AG08396 (cell line): ENCODE measurements around the gene POLR3E.
"Not testable (repeated sequence)": the region's sequence is repeated elsewhere in the genome, so short reads cannot be mapped to it uniquely, and the experiment has no call there.

Experiments
- DNase-seq: peaks from one replicate; pipeline ENCODE4 v3.0.0; 2012; ENCODE audit warnings: low spot score, mixed read lengths

POLR3E gene

DNA sequence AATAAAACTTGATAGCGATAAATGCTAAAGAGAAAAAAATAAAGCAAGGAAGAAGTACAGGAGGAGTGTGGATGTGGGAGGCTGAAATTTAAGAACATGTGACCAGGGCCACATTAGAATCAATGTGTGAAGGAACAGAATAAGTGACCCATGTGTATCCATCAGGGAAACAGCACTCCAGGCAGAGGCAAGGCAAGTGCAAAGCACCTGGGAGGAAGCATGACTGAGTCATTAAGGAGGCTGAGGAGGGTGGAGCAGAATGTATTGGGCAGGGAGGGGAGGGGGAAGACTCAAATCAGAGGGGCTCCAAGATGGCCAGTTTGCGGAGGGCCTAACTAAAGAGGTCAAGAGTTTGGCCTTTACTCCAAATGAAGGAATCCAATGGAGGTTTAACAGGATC, 69.2 kb downstream of the POLR3E start:
- DNase-seq, result no peak

GRCh38 chr16:22366889-22367288, 69.7 kb downstream of the POLR3E start:
- no peak for DNase-seq

DNA sequence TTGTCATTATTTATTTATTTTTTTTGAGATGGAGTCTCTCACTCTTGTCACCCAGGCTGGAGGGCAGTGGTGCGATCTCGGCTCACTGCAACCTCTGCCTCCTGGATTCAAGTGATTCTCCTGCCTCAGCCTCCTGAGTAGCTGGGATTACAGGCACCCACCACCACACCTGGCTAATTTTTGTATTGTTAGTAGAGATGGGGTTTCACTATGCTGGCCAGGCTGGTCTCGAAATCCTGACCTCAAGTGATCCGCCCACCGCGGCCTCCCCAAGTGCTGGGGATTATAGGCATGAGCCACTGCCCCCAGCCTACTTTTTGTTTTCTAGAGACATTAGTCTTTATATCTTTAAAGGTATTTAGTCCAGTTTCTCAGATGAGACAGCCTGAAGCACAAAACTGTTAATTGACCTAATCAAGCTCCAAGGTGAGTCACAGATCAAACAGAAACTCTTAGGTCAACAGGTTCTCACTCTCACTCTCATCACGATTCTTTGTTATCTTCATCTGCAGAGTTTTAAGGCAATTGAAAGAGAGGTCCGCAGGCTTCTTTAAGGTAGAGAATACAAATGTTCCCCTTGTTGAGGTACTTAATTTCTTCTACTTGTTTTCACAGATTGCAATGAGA, 71.1 kb downstream of the POLR3E start:
- not testable (repeated sequence) for DNase-seq

GRCh38 chr16:22369221-22369811, 72.1 kb downstream of the POLR3E start:
- no peak for DNase-seq

GRCh38 chr16:22370038-22370820, 73.0 kb downstream of the POLR3E start:
- DNase-seq, result peak; percentile 46

GRCh38 chr16:22372882-22373661, 75.9 kb downstream of the POLR3E start:
- DNase-seq, result no peak

DNA sequence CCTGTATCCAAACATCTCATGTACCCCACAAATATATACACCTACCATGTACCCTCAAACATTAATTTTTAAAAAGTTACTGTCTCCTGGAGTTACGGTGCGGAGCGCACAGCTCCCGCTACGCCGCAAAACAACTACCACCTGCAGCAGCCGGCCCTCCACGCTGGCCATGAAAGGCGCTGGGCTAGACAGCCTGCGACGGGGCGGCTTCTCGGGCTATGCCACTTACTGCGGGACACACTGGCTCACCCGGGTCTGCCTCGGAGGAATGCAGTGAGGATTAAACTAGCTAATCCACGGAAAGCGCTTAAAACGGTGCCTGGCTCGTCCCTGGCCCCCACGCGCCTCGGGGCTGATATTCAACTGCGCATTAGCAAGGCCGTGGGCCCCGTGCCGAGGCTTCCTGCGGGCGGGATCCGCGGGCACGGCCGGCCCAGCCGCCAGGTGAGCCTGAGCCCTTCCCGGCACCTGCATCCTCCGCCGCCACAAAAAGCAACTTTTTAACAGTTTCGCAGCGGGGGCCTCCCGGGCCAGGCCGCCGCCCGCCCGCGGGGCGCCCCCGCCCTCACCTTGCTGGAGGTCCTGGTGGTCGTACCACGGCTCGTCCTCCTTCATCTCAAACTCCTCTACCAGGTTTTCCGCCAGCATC, 76.6 kb downstream of the POLR3E start:
- peak; percentile 12 for DNase-seq

GRCh38 chr16:22374311-22375116, 77.3 kb downstream of the POLR3E start, which contains the start of gene CDR2:
Gene CDR2 (minus strand): TSS chr16:22374619. CDS start chr16:22374309, 310 bp downstream.
- peak; percentile 99 for DNase-seq

GRCh38 chr16:22375117-22375962, 78.1 kb downstream of the POLR3E start:
- no peak for DNase-seq

- DNase-seq, result no peak
These were observed 78.9 kb downstream of the POLR3E start for GRCh38 chr16:22375963-22376640.

GRCh38 chr16:22379656-22380055, 82.4 kb downstream of the POLR3E start:
- DNase-seq, result no peak

DNA sequence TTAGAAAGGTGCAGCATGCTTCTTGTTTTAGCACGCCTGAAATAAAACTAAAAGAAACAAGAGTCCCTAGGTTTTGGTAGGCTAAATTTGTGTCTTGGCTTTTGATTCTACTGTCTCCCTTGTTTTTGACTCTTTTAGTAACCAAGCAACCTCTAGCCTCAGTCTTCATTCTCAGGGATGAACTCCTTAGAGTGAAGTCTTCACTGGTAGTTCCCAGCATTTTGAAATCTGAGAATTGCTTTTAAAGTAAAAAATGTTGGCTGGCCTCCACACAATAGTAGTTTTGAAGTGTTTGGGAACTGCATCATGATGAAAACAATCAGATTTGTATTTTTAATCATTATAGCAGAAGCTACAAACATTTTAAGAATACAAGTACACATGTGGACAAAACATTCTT, 83.3 kb downstream of the POLR3E start:
- DNase-seq, result no peak

DNA sequence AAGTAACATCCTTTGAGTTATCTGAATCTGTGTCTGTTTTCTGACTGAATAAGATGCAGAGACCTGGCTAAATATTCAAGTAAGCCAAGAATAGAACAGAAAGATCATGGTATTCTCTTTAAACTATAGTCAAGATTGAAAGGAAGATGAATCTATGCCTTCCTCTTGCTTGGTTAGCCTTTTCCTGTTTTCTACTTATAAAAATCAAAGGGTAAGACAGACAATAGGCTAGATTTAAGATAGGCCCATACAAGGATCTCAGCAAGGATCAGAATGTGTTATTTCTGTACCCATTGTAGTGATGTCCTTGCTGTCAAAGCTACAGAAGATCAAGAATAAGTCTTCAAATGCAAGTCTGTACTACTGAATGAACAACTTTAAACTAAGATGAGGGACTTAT, 84.2 kb downstream of the POLR3E start:
- DNase-seq, result no peak

- no peak for DNase-seq
These were observed 86.6 kb downstream of the POLR3E start for GRCh38 chr16:22383827-22384226.
